GM11168 (cell line): ENCODE results near the gene KRT75.

ENCODE experiments used
- in situ Hi-C: fragments of 300-500 bp; cut with MboI; formaldehyde crosslinking; loops from one replicate; pipeline ENCODE4 v1.12.0; 2022; ENCODE audit warnings: low sequenced_read_pairs; ENCODE audit not compliant: unreplicated experiment

Gene KRT75

GRCh38 chr12:52398176-52398575, 36.0 kb downstream of the KRT75 start:
- in situ Hi-C loops: loop anchor here (10.0 kb wide), 1 partner anchor 587 kb away; no protein-coding TSS in a partner anchor

DNA sequence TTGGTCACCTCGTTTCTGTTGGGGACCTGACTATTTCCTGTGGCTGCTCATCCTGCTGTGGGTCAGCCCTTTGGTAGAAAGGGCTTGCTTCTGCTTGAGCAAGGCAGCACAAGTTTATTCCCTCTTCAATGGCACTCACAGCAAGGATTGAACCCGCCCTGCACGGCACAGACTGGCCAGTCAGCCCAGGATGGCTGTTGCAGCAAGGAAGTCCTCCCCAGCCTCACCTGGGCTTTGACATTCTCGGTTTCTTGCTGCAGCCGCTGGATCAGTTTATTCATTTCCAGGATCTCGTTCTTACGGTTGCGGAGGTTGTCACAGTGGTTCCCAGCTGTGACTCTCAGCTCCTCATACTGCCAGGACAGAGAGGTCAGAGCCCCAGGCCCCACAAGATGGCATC, 37.5 kb downstream of the KRT75 start:
- in situ Hi-C loops: loop anchor here (10.0 kb wide), 1 partner anchor 588 kb away; no protein-coding TSS in a partner anchor

DNA sequence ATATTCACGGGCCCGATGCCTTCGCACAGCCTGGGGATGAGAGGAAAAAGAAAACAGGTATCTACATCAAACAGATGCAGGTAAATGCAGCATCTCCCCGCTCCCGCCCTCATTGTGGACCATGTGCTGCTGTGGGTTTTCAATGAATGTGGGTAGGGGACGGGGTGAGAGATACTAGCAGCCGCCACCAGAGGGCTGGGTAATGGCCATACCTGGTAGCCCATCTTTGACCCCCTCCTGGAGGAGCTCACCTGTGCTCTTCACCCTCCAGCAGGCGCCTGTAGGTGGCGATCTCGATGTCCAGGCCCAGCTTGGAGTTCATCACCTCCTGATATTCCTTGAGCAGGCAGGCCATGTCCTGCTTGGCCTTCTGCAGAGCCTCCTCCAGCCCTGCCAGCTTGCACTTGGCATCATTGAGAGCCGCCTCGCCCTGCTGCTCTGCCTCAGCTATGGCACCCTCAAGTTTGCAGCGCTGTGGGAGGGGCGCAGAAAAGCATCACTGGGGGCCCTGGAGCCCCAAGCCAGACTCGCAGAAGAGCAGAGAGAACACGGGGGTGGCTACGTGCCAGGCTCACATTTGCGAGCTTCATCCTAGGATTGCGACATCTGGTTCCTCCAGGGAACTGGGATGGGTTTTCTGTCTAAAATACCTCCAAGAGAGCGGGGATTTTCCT, 38.3 kb downstream of the KRT75 start:
- in situ Hi-C loops: loop anchor here (10.0 kb wide), 1 partner anchor 589 kb away; no protein-coding TSS in a partner anchor

- in situ Hi-C loops: loop anchor here (10.0 kb wide), 1 partner anchor 590 kb away; no protein-coding TSS in a partner anchor
Observed at GRCh38 chr12:52394836-52395405, 39.2 kb downstream of the KRT75 start.

DNA sequence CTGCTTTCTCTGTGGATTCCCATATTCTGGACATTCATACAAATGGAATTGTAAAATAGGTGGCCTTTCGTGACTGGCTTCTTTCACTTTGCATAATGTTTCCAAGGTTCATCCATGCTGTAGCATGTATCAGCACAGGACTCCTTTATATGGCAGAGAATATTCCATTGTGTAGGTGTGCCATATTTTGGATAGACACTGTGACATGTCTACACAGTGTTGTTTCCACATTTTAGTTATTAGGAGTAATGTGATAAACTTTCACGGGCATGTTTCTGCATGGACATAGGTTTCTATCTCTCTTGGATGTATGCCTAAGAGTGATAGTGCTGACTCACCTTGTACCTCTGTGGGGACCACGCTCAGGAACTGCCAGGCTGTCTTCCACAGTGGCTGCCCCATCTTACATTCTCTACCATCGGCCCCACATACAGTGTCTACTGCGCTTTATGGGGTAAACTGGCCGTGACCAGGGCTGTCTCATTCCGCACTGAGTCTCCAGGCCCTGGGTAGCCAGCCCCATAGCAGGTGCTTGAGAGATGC, 41.6 kb downstream of the KRT75 start:
- in situ Hi-C loops: loop anchor here (10.0 kb wide), 1 partner anchor 592 kb away; no protein-coding TSS in a partner anchor

- in situ Hi-C loops: loop anchor here (10.0 kb wide), 1 partner anchor 593 kb away; no protein-coding TSS in a partner anchor
Observed at GRCh38 chr12:52391618-52392002, 42.6 kb downstream of the KRT75 start.

DNA sequence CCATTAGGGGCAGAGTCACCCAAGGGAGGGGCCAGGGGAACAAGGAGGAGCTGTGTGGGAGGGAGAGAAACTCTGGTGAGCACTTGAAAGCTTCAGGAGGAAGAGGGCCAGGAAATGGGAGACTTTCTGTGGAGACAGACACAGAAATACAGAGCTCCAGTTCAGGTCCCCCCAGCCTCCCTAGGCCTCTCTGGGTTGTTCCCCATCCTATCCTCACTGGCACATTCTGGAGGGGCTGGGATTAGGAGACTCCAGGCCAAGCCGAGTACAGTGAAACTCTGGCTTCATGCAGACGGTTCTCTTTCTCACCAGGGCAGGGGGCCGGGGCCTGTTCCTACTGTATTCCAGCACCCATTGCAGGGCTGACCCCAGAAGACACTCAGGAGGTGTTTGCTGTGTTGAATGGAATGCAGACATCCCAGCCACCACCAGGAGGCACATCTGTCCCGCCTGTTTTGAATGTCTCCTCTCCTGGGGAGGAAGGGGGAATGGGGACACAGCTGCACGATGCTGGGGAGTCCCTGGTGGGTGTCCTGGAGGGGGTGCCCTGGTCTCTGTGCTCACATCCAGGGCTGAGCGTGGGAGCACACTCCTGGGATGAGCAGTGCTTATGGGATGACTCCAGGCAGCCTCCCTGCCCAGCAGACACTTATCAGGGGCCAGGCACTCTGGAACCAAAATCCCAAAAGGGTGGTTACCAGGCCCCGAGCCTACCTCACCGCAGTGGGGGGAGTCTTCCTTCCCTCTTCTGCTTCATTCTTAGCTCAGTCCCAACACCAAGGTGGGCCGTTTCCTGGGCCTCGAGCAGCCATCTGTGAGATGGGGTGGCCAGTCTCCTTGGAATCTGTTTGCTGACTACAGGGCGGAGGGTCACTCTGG, 43.2 kb downstream of the KRT75 start:
- in situ Hi-C loops: loop anchor here (10.0 kb wide), 1 partner anchor 594 kb away; no protein-coding TSS in a partner anchor

- in situ Hi-C loops: loop anchor here (10.0 kb wide), 2 partner anchors 485 to 595 kb away; no protein-coding TSS in a partner anchor
Observed at GRCh38 chr12:52389313-52390207, 44.6 kb downstream of the KRT75 start.

DNA sequence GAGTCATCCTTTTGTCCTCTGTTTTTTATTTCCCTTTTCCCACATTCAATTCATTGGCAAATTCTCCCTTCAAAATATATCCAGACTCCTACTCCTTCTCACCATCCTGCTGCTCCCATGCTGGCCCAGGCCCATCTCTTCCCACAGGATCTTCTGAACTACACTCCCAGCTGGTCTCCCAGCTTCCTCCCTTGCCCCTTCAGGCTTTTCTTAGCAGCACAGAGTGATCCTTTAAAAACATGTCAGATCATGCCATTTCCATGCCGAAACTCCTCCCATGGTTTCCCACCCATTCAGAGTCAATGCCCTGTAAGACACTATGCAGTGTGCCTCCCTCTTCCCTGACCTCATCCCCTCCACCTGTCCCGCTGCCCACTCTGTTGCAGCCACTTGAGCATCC, 46.3 kb downstream of the KRT75 start:
- in situ Hi-C loops: loop anchor here (10.0 kb wide), 1 partner anchor 487 kb away; no protein-coding TSS in a partner anchor

DNA sequence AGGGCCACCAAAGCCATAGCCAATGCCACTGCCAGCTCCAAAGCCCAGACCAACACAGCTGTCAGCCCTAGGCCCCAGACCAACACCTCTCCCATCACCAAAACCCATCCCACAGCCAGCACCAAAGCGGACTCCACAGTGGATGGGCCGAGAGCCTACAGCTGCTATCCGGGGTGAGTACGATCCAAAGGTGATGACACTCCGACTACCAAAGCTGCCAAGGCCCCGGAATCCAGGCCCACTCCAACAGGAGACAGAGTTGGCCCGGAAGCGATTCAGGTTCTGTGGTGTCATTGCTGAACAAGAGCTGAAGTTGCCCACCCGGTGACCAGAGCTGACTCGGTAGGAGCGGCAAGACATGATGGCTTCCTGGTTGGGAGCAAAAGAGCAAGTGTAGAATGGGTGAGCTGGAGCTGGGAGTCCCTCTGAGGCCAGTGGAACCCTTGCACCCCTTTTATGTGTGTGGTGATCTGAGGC, 48.9 kb downstream of the KRT75 start, which contains the start of gene KRT84:
Gene KRT84, minus strand, starts transcription at position 427 of the 477 bp plus-strand sequence. Its CDS starts 67 bp downstream, at position 360.
- in situ Hi-C loops: loop anchor here (10.0 kb wide), 1 partner anchor 490 kb away; no protein-coding TSS in a partner anchor

- in situ Hi-C loops: loop anchor here (10.0 kb wide), 1 partner anchor 491 kb away; no protein-coding TSS in a partner anchor
Observed at GRCh38 chr12:52383331-52383730, 50.8 kb downstream of the KRT75 start.

DNA sequence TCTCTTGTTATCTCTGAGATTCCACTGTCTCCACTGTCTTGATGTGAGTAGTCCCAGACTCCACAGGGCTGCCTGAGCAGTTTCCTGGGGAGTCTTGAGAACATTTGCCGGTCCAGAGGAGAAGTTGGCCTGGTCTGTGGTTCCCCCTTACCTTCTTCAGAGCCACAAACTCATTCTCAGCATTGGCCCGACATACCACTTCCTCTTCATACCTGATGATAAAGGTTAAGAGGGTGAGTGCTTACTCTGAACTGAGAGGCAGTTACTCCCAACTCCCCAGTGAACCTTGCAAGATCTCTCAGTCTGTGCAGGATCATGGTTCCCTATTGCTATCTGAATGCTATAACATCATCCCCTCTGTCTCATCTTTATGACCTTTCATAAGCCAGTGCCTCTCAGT, 51.3 kb downstream of the KRT75 start:
- in situ Hi-C loops: loop anchor here (10.0 kb wide), 1 partner anchor 492 kb away; no protein-coding TSS in a partner anchor

DNA sequence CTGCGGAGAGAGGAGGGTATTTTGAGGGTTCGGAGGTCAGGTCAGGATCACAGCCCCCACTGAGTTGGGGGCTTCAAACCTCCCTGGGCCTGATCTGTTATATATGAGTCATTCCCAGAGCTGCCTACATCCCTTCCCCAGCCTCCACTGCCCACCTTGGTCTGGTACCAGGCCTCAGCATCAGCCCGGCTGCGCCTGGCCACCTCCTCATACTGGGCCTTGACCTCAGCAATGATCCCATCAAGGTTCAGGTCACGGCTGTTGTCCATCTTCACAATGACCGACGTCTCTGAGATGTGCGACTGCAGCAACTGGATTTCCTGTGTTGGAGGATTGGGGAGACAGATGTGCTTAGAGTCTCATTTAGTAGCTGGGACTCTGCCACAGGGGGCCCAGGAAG, 53.0 kb downstream of the KRT75 start:
- in situ Hi-C loops: loop anchor here (10.0 kb wide), 1 partner anchor 494 kb away; no protein-coding TSS in a partner anchor

GRCh38 chr12:52380271-52380694, 53.9 kb downstream of the KRT75 start:
- in situ Hi-C loops: loop anchor here (10.0 kb wide), 1 partner anchor 495 kb away; no protein-coding TSS in a partner anchor

GRCh38 chr12:52379536-52379935, 54.6 kb downstream of the KRT75 start:
- in situ Hi-C loops: no loop called here

DNA sequence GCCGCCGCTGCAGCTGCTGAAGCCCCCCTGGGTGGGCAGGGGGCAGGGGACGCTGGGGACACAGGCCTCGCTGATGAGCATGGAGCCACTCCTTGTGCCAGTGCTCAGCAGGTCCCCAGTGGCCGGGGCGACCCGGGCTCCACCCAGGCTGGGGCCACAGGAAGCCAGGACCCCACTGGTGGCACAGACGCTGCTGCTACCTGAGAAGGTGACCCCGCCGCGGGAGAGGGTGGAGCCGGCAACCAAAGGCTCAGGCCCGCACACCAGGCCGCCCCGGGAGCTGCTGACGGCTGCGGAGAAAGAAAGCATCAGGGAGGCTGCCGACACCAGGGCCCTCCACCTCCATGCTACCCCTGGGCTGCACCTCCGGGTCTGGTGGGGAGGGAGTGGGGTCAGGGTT, 56.1 kb downstream of the KRT75 start:
- in situ Hi-C loops: no loop called here

DNA sequence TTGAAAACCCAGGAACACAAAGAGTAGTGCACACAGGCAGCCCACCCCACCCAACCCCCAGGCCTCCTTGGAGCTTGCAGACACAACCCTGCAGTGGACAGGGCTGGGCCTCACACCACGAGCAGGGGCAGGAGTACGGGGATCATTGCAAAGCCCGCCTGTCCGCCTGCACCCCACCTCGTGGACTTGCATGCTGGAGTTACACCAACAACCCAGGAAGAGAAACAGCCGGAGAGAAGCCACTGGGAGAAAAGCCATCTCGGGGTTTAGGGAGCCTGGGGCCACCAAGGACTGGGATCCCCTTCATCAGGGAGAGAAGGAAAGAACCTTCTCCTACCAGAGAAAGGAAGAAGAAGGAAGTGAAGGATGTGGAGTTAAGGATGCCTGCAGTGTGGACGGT, 56.9 kb downstream of the KRT75 start:
- in situ Hi-C loops: no loop called here
